ENCODE data around the gene RAB3A. TPM values are rescaled to one million over a fixed set of nuclear protein-coding genes. Genes with fewer than 3 reads are reported as not detected.

The RAB3A gene
- total RNA-seq, 1 experiment from 2014 or later = 0.68 TPM

Other genes starting within 250 kb of the RAB3A start
- not detected in 2 replicates for gene KCNN1, start 236.9 kb downstream of the RAB3A start, total RNA-seq (2022)
- gene ARRDC2, start 195.9 kb downstream of the RAB3A start, total RNA-seq (2022) = 14.1 and 18.8 TPM in 2 replicates
- gene IL12RB1, start 117.1 kb downstream of the RAB3A start, total RNA-seq (2022) = not detected in 2 replicates
- gene MAST3, start 106.3 kb downstream of the RAB3A start, total RNA-seq (2022) = 4.1 and 5.9 TPM in 2 replicates
- 31.0 and 33.8 TPM in 2 replicates for gene PIK3R2, start 50.9 kb downstream of the RAB3A start, total RNA-seq (2022)
- 4.7 and 9.1 TPM in 2 replicates for gene IFI30, start 30.2 kb downstream of the RAB3A start, total RNA-seq (2022)
- 12.9 and 15.4 TPM in 2 replicates for gene MPV17L2, start 10.8 kb downstream of the RAB3A start, total RNA-seq (2022)
- gene PDE4C, start 22.4 kb upstream of the RAB3A start, total RNA-seq (2022) = 0.42 and 0.54 TPM in 2 replicates
- gene IQCN, start 70.4 kb upstream of the RAB3A start, total RNA-seq (2022) = 0.26 and 0.42 TPM in 2 replicates
- gene JUND, start 77.6 kb upstream of the RAB3A start, total RNA-seq (2022) = 120 and 123 TPM in 2 replicates
- 172 and 193 TPM in 2 replicates for gene LSM4, start 119.0 kb upstream of the RAB3A start, total RNA-seq (2022)
- 6.5 and 11.9 TPM in 2 replicates for gene PGPEP1, start 136.6 kb upstream of the RAB3A start, total RNA-seq (2022)
- 193 and 288 TPM in 2 replicates for gene GDF15, start 182.1 kb upstream of the RAB3A start, total RNA-seq (2022)
- gene LRRC25, start 193.6 kb upstream of the RAB3A start, total RNA-seq (2022) = not detected in 2 replicates
- gene SSBP4, start 215.4 kb upstream of the RAB3A start, total RNA-seq (2022) = 22.3 and 26.3 TPM in 2 replicates
- 6.8 and 7.7 TPM in 2 replicates for gene ISYNA1, start 234.1 kb upstream of the RAB3A start, total RNA-seq (2022)

Data from MCF 10A (cell line).